Skeletal muscle tissue (tissue), 4 donors: ENCODE measurements around the gene GCNT4. TPM values are rescaled to one million over a fixed set of nuclear protein-coding genes. Genes with fewer than 3 reads are reported as not detected.

Source experiments
- H3K27ac ChIP-seq: one replicate; pipeline ENCODE4 v1.7.0; 2013; ENCODE audit warnings: mild to moderate bottlenecking, low read depth, low read length, inconsistent platforms
- H3K27me3 ChIP-seq, 3 donors: one replicate each; pipeline ENCODE4 v1.7.0; 2013; ENCODE audit warnings: low read length in 3 of 3; ENCODE audit not compliant: control insufficient read depth in 3 of 3, insufficient read depth in 3 of 3
- H3K36me3 ChIP-seq, 3 donors: one replicate each; pipeline ENCODE4 v1.7.0; 2013; ENCODE audit warnings: low read length in 3 of 3; ENCODE audit not compliant: control insufficient read depth in 3 of 3, insufficient read depth in 3 of 3
- H3K4me1 ChIP-seq, 3 donors: one replicate each; pipeline ENCODE4 v1.7.0; 2013; ENCODE audit warnings: low read length in 3 of 3, mild to moderate bottlenecking in 3 of 3; ENCODE audit not compliant: control insufficient read depth in 3 of 3, insufficient read depth in 3 of 3
- H3K4me3 ChIP-seq, 3 donors: one replicate each; pipeline ENCODE4 v1.7.0; 2013; ENCODE audit warnings: low read length in 3 of 3
- H3K9ac ChIP-seq, 3 donors: one replicate each; pipeline ENCODE4 v1.7.0; 2013; ENCODE audit warnings: low read length in 3 of 3, mild to moderate bottlenecking in 3 of 3, moderate library complexity in 2 of 3, low read depth in 1 of 3
- H3K9me3 ChIP-seq, 3 donors: one replicate each; pipeline ENCODE4 v1.7.0; 2013; ENCODE audit warnings: low read length in 3 of 3; ENCODE audit not compliant: control insufficient read depth in 3 of 3
- total RNA-seq: library from RNA; depleted of rRNA; stranded (reverse); fragments of >200 nt; gene quantifications from one replicate; pipeline ENCODE4 v1.2.3, GENCODE V29; 2014
- donor health status: Osteomylitis.

The GCNT4 gene
- total RNA-seq, 1 donor from 2014 or later: under 0.01 TPM

DNA sequence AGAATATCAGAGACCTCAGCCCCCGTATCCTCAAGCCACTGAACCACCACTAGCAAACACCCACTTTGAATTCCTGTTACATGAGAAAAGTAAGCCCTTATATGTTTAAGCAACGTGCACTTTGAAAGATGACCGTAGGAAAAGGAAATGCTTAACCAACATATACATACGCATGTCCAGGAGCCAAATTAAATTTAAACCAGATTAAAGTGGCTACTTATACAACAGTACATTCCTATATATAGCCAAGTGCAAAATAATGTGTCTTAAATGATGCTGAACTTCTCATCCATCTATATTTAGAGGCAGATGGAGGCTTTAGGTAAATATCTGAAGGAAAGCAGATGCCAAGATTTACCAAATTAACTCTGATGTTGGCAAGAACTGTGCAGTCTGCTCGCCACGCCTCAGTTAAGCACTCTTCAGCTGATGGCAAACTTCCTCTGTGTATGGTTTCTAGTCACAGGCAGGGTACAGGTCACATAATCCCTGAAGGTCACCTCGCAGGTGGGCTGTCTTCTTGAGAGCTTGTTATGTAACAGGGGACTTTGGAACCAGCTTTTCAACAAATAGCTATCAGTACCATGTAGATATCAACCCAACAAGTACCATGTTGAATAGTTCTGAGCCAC is 8.6 kb downstream of the GCNT4 start:
- Histone ChIP-seq H3K36me3 (peaks cover 0 to 4% (median 0%) of the 10 kb centered on the region in 3 donors), H3K9ac (no peak overlapping the region), H3K27me3 (no peaks in the 10 kb centered on the region), H3K4me3 (no peak overlapping the region), H3K9me3 (no peaks in the 10 kb centered on the region), H3K27ac (no peak overlapping the region), H3K4me1 (no peaks in the 10 kb centered on the region)

GRCh38 chr5:75042522-75042921 is 9.8 kb downstream of the GCNT4 start:
- H3K4me3 ChIP-seq: no peak overlapping the region
- H3K9me3 ChIP-seq: no peaks in the 10 kb centered on the region
- H3K4me1 ChIP-seq: no peaks in the 10 kb centered on the region
- no peak overlapping the region for H3K9ac ChIP-seq
- H3K27ac ChIP-seq: no peak overlapping the region
- H3K27me3 ChIP-seq: no peaks in the 10 kb centered on the region
- H3K36me3 ChIP-seq: peaks cover 0 to 4% (median 0%) of the 10 kb centered on the region in 3 donors

GRCh38 chr5:75040973-75041372 is 11.4 kb downstream of the GCNT4 start:
- no peaks in the 10 kb centered on the region for H3K9me3 ChIP-seq
- no peak overlapping the region for H3K27ac ChIP-seq
- H3K4me1 ChIP-seq: no peaks in the 10 kb centered on the region
- H3K27me3 ChIP-seq: no peaks in the 10 kb centered on the region
- H3K36me3 ChIP-seq: peaks cover 0 to 4% (median 0%) of the 10 kb centered on the region in 3 donors
- H3K9ac ChIP-seq: no peak overlapping the region
- no peak overlapping the region for H3K4me3 ChIP-seq

GRCh38 chr5:75037106-75037505 is 15.3 kb downstream of the GCNT4 start:
- no peak overlapping the region for H3K9ac ChIP-seq
- H3K27me3 ChIP-seq: no peaks in the 10 kb centered on the region
- peaks cover 0 to 2% (median 0%) of the 10 kb centered on the region in 3 donors for H3K36me3 ChIP-seq
- no peaks in the 10 kb centered on the region for H3K9me3 ChIP-seq
- H3K27ac ChIP-seq: no peak overlapping the region
- no peaks in the 10 kb centered on the region for H3K4me1 ChIP-seq
- no peak overlapping the region for H3K4me3 ChIP-seq

- Histone ChIP-seq H3K4me3 (no peak overlapping the region), H3K4me1 (no peaks in the 10 kb centered on the region), H3K36me3 (peaks cover 0 to 2% (median 0%) of the 10 kb centered on the region in 3 donors), H3K9me3 (no peaks in the 10 kb centered on the region), H3K27ac (no peak overlapping the region), H3K27me3 (no peaks in the 10 kb centered on the region), H3K9ac (no peak overlapping the region)
Observed at GRCh38 chr5:75034137-75034739, 18.1 kb downstream of the GCNT4 start.

GRCh38 chr5:75031366-75031765 is 21.0 kb downstream of the GCNT4 start:
- H3K4me1 ChIP-seq: no peaks in the 10 kb centered on the region
- H3K9ac ChIP-seq: no peak overlapping the region
- H3K9me3 ChIP-seq: no peaks in the 10 kb centered on the region
- H3K36me3 ChIP-seq: peaks cover 0 to 2% (median 0%) of the 10 kb centered on the region in 3 donors
- H3K27ac ChIP-seq: no peak overlapping the region
- no peak overlapping the region for H3K4me3 ChIP-seq
- no peaks in the 10 kb centered on the region for H3K27me3 ChIP-seq

DNA sequence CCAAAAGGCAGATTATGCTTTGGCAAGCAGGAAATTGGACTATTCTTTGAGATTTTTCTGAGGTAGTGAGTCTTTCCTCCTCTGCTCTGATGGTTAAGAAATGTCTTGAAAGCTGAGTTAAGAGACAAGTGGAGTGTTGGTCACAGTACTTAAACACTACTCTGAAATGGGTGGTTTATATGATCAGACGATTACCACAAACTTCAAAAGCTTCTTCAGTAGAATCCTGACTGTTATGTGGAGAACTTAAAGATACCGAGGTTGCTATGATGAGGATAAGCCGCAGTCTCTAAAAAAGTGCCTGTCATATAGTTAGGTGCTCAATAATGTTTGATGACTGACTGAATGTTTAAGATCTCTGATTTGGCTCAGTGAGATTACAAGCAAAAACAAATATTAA is 24.3 kb downstream of the GCNT4 start:
- H3K4me1 ChIP-seq: no peaks in the 10 kb centered on the region
- H3K4me3 ChIP-seq: no peak overlapping the region
- no peak overlapping the region for H3K9ac ChIP-seq
- no peaks in the 10 kb centered on the region for H3K36me3 ChIP-seq
- no peak overlapping the region for H3K27ac ChIP-seq
- no peaks in the 10 kb centered on the region for H3K9me3 ChIP-seq
- H3K27me3 ChIP-seq: no peaks in the 10 kb centered on the region

DNA sequence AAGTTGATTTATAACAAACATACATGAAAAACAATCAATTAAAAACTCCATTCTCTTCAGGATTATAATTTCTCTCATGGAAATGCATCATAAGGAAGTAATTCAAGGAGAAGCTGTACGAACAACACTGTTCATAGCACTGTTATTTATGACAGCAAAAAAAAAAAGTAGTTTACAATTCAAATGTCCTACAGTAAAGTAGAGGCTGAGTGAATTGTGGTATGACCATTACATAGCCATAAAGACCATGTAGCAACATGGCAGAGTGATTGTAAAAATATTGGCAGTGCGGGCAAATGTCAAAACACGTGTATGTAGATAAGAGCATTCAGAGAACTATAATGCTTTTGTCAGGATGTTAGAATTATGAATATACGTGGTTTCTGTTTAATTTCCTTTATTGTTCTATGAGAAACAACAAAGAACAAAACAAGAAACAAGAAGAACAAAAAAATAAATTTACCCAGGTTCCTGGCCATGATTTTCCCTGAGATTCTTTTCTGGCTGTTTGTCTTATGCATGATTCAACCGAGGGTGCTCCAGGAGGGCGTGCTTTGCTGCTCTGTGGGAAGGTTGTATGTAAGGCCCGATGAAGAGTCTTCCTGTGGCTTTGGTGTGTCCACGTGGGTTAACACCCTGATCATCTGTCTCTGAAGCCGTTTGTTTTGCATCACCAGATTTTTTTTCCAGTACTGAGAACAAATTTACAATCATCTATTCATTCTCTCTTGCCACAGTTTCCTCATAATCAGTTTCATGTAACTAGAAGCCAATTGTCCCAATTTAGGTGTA is 28.8 kb downstream of the GCNT4 start:
- Histone ChIP-seq H3K4me1 (no peaks in the 10 kb centered on the region), H3K27me3 (no peaks in the 10 kb centered on the region)

GRCh38 chr5:75021800-75022199 is 30.6 kb downstream of the GCNT4 start:
- H3K4me1 ChIP-seq: no peaks in the 10 kb centered on the region
- no peak overlapping the region for H3K27ac ChIP-seq
- no peak overlapping the region for H3K4me3 ChIP-seq
- no peaks in the 10 kb centered on the region for H3K36me3 ChIP-seq
- no peaks in the 10 kb centered on the region for H3K9me3 ChIP-seq
- H3K9ac ChIP-seq: no peak overlapping the region
- no peaks in the 10 kb centered on the region for H3K27me3 ChIP-seq

More for the DNA sequence above, 28.8 kb downstream of the GCNT4 start:
- Histone ChIP-seq H3K36me3 (no peaks in the 10 kb centered on the region), H3K9ac (no peak overlapping the region), H3K4me3 (no peak overlapping the region), H3K27ac (no peak overlapping the region), H3K9me3 (no peaks in the 10 kb centered on the region)

- Histone ChIP-seq H3K4me3 (no peak overlapping the region), H3K4me1 (no peaks in the 10 kb centered on the region), H3K27ac (no peak overlapping the region)
Observed at GRCh38 chr5:75021219-75021618, 31.1 kb downstream of the GCNT4 start.

More at GRCh38 chr5:75021219-75021618, 31.1 kb downstream of the GCNT4 start:
- Histone ChIP-seq H3K36me3 (no peaks in the 10 kb centered on the region), H3K9ac (no peak overlapping the region), H3K27me3 (no peaks in the 10 kb centered on the region), H3K9me3 (no peaks in the 10 kb centered on the region)
